Activated CD8-positive, alpha-beta memory T cell treated with anti-CD3 and anti-CD28 coated beads for 24 hours (primary cell): Measurements from ENCODE around the gene ODAD3.

ENCODE experiments used
- DNase-seq: peaks from one replicate; pipeline ENCODE4 v3.0.0-alpha.2; 2020

ODAD3 gene

DNA sequence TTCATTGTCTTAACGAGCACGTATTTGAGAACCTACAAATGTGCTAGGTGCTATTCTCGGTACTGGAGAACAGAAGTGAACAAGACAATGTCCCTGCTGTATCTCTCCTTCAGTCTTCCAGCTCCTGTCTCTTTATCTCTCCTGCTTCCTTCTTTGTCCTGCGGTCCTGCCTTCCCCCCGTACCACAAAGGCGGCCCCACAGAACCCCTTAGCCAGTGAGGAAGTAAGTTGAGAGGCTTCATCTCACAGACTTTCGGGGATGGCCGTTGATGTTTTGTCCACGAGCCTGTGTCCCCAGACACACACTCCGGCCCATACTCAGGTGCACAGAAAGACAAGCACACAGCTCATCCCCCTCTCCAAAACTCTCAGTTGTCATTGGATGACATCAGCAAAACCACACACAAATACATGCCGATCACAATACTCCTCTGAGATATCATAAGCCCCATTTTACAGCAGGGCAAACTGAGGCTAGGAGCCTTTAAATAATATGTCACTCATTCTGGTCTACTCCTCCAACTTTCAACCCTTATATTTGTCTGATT lies 61.0 kb downstream of the ODAD3 start:
- DNase-seq = no peak

DNA sequence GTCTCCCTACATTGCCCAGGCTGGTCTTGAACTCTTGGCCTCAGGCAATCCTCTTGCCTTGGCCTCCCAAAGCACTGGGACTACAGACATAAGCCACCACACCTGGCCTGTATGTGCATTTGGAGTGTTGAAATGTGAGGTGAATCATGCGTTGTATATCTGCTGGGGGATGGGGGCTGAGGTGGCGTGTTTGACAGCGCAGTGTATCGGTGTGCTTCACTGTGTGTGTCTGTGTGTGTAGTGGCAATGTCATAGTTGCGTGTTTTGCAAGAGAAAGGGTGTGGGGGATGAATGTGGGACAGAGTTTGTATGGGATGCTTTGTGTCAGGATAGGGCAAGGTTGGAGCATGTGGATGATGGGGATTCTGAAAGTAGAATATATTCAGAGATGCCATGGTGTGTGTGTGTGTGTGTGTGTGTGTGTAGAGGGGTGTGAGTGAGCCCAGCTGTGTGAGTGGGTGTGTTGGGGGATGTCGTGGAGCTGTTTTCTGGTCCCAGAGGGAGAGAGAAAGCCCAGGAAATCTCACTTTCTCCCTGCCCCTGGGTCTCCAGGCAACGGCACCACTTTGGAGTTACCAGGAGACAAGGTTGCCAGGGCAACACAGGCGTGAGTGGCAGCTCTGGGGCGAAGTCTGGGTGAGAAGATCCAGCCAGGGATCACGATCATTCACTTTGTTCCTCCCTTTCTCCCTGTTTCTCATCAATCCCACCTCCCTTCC lies 61.6 kb downstream of the ODAD3 start:
- no peak for DNase-seq

DNA sequence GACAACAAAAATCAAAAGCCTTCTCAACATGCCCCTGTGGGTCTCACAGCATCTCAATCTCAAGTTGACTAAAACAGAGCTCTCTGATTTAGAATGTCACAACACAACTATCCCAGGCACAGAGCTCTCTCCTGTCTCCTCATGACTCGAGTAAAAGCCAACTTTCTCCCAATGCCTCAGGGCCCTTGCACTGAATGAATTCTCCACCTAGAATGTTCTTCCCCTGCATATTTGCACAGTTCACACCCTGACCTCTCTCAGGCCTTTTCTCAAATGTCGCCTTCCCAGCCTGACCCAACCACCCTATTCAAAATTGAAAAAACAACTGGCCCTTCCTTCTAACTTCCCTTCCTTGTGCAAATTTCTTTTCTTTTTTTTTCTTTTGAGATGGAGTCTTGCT lies 64.2 kb downstream of the ODAD3 start:
- no peak for DNase-seq
